Erythroblast (primary cell): Measurements from ENCODE around the gene RAB17.

ENCODE experiments used
- DNase-seq, 2 experiments: peaks; one replicate each; lab custom pipeline; 2025; lab: John Stamatoyannopoulos, UW
- GATA1 ChIP-seq: IDR thresholded peaks from 2 replicates; pipeline ENCODE4 v1.6.1; 2011; ENCODE audit warnings: low read depth, mild to moderate bottlenecking, control low read depth, low read length, moderate library complexity
- POLR2A ChIP-seq: IDR thresholded peaks from 2 replicates; pipeline ENCODE4 v1.6.1; 2011; ENCODE audit warnings: mild to moderate bottlenecking, low read length

RAB17 gene

DNA sequence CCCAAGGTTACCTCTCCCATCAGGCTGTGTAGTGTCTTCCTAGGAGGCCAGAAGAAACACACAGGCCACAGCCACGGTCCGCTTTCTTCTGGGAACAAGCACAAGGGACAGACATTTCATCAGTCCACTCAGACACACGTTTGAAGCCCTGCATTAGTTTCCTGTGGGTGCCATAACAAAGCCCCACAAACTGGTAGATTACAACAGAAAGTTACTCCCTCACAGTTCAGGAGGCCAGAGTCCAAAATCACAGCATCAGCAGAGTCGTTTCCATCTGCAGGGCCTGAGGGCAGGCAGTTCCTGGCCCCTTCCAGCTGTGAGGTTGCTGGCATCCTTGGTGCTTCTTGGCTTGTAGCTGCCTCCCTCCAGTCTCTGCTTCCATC is 32.9 kb downstream of the RAB17 start:
- no peak for TF ChIP-seq POLR2A
- TF ChIP-seq GATA1: no peak
- no peak for DNase-seq

DNA sequence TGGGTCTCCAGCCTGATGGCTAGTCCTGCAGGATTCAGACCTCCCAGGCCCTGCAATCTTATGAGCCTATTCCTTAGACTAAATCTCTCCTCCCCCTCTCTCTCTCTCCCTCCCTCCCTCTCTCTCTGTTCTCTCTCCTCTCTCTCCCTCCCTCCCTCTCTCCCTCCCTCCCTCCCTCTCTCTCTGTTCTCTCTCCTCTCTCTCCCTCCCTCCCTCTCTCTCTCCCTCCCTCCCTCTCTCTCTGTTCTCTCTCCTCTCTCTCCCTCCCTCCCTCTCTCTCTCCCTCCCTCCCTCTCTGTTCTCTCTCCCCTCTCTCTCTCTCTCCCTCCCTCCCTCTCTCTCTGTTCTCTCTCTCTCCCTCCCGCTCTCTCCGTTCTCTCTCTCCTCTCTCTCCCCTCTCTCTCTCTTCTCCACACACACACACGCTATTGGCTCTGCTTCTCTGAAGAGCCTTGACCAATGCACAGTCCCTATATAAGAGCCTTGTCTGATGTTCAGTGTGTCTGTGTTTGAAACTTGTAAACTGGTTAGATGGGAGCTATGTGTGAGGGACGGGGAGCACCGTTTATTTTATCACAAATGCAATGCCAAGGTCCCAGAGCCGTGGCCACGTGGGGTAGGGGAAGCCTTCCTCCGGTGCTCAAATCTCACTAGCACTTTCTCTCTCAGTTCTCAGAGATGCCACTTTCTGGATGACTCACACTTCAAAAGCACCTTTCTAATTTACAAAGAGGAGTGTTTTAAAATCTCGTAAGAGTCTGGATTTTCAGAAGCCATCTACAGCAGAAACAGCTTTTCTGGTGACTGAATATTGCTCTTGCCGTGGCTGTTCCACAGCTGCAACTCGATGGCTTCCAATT is 33.5 kb downstream of the RAB17 start:
- TF ChIP-seq GATA1: no peak
- no peak for TF ChIP-seq POLR2A
- no peak for DNase-seq

DNA sequence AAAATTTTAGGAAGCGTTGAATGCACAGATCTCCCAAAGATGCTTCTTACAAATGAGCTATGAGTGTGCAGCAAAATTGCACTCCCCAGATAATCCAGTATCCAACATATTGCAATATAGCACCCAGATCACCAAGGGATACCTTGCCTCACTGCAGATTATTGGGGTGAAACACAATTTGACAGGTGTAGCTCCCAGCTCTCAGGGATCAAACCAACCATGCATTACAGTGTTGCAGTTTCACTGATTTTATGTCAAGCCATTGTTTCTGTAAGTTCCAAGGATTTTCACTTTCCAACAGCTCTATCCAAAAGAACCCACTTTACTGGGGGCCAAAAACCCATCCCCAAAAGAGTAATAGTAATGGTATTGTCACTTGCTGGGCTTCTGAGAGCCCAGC is 35.0 kb downstream of the RAB17 start:
- no peak for TF ChIP-seq GATA1
- no peak for TF ChIP-seq POLR2A
- no peak for DNase-seq

DNA sequence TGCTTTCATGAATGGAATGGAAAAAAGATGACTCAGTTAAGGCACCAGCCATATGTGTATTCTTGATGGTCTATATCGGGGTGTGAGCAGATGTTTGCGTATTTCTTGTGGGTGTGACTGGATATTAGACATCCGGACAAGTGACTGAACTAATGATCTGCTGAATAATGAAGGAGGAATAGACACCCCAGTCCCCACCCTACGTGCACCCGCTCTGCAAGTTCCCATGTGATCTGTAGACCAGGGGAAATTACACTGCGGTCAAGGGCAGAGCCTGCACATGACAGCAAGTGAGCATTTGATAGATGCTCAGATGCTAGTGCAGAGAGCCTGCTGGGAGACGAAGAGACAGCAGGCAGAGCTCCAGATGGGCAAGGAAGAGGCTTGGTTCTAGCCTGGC is 36.6 kb downstream of the RAB17 start:
- TF ChIP-seq GATA1: no peak
- no peak for TF ChIP-seq POLR2A
- no peak for DNase-seq

DNA sequence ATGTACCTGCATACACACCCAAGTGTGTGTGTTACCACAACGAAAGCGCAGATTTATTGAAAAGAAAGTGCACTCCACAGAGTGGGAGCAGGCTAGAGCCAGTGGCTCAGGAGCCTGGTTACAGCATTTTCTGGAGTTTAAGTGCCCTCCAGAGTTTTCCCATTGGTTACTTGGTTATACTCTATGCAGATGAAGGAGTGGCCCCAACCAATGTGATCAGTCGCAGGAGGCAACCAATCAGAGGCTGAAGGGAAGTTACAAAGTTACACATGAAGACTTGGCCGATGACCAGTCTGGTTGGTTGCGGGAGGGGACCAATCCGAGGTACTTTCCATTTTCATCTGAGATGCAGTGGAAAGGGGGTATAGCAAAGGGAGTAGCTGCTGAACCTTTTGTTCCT is 37.6 kb downstream of the RAB17 start:
- TF ChIP-seq POLR2A (no peak), GATA1 (no peak)
- DNase-seq: no peak

DNA sequence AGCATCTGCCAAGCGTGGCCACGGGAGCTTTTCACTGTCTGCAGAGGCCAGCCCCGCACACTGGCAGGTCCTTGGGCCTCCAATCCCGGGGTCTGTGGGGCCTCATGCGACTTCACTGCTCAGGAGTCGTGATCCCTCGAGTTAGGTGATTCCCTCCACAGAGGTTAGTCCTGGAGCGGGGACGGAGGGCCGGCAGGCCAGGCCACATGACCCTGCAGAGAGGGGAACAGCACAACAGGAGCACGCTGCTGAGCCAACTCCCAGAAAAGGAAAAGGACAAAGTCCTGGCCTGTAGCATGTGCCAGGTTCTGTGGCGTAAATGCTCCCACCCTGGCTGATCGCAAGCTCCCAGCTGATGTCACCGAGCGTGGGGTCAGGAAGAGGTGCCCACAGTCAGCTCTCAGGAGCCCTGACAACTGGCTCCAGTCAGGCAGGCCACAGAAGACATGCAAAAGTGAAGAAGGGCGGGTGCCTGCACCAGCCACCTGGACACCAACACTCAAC is 39.4 kb downstream of the RAB17 start:
- no peak for DNase-seq
- TF ChIP-seq POLR2A: no peak

DNA sequence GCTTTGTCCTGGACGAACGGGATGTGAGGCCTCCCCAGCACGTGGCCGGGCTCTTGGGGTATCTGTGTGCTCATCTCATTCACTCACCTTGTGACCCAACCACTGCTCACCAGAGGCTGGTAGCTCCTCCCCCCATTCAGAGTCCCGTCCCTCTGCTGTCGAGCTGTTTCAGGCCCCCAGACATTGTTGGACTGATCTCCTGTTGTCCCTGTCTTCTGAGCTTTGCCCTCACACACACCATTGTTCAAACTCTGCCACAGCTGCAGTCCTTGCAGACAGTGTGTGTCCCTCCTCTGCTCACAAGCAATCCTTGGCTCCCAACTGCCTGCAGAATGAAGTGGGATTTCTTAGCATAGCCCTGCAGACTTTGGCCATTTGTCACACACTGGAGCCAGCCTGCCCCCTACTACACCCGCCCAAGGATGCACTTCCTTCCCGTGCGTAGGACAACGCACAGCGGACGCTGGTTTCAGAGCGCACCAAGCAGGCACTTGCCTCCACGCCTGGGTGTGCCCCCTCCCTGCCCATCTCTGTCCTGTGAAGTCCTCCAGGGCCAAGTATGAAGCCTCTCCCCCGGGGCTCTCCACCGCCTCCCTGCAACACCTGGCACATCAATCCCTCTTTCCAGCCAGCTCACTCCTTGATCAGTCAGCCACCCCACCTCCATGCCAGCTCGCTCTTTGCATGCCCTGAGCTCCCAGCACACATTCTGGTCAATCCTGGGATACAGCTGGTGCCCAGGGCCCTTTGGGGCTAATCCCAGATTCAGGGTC is 40.7 kb downstream of the RAB17 start:
- no peak for DNase-seq
- TF ChIP-seq POLR2A (no peak), GATA1 (no peak)

DNA sequence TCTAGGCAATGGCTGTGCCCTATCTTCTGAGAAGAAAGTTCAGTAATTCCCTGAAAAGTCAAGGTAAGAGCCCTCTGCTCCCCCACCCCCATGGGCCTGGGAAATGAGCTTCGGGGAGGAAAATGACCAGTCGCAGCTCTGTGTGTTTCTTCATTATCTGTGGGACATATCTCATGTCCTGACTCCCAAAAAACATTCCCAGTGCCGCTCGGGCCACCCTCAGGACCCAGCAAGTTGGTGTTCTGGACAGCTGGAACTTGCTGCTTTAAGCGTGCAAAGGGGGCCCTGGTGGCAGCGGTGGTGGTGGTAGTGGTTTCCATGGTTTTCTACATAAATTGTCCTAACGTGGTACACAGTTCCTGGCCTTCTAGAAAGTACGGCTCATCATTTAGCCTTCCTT is 41.3 kb downstream of the RAB17 start:
- DNase-seq: no peak
- no peak for TF ChIP-seq GATA1
- no peak for TF ChIP-seq POLR2A

DNA sequence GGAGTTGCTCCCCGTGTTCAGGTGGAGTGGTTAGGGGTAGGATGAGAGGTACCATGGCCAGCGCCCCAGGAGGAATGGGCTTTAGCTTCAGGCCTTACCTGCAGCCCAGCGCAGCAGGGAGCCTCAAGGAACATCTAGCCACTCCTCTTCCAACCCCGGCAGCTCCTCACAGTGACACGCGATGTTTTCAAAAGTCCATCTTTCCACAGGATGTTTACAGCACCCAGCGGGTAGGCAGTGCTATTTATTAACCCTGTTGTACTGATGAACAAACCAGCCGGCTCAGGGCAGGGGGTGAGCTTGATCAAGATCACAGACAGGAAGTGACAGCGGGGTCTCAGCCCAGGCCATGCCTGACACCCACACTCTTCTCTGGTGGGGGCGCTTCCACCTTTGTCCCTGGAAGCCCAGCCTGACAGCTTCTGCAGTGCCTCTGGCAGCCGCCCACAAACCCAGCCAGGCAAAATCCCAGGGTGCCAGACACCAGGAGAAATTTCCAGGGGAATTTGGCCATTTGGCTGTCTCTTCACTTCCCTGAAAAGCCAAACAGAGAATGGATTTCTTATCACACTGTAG is 42.6 kb downstream of the RAB17 start:
- TF ChIP-seq GATA1 (no peak), POLR2A (no peak)
- DNase-seq: no peak

DNA sequence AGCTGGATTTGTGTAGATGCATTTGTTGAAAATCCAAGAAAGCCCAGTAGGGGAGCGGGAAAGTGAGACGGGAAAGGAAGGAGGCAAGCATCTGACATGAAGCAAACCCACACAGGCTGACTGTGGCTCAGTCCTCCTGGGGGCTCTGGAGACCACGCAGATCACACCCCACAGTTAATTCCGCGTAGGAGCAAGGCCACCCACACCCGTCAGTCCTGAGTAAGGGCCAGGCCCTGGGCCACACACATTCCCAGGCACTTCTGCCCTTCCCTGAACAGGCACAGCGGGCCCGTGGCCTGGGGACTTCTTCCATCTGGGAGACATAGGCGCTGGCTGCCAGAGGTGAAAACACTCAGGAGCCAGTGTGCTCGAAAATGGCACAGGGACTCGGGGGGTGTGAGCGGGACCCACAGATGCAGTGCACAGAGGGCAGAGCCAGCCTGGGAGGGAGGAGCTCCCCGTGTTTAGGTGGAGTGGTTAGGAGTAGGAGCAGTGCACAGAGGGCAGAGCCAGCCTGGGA is 43.6 kb downstream of the RAB17 start:
- TF ChIP-seq GATA1 (no peak), POLR2A (no peak)
- no peak for DNase-seq

DNA sequence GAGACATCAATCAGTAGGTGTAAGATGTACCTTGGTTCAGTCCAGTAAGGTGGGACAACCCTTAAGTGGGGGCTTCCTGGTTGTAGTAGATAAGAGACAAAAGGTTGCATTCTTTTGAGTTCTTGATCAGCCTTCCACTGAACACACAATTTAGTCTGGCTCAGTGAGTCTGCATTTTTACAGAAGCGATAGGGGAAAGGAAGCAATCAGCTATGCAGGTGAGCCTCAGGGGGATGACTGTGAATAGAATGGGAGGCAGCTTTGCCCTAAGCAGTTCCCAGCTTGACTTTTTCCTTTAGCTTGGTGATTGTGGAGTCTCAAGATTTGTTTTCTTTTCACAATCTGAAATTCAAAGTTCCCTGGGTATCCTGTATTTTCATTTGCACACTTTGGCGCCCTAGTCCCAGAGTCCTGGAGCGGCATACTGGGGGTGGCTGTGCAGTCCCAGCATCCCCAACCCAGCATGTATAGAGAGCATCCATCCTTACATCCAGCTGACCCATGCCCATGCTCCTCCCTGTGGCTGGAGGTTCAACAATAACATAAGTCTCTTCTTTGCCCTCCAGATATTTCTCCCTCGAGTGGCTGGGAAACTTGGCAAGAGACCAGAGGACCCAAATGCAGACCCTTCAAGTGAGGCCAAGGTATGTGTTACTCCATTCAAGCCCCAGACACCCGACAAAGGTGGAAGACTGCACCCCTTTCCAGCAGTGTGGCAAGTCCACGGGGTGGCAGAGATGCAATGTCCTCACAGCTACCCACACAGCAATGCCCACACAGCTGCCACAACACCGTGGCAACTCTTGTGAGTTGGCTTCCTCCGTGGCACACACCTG is 44.3 kb downstream of the RAB17 start:
- no peak for TF ChIP-seq POLR2A
- no peak for TF ChIP-seq GATA1
- no peak for DNase-seq

DNA sequence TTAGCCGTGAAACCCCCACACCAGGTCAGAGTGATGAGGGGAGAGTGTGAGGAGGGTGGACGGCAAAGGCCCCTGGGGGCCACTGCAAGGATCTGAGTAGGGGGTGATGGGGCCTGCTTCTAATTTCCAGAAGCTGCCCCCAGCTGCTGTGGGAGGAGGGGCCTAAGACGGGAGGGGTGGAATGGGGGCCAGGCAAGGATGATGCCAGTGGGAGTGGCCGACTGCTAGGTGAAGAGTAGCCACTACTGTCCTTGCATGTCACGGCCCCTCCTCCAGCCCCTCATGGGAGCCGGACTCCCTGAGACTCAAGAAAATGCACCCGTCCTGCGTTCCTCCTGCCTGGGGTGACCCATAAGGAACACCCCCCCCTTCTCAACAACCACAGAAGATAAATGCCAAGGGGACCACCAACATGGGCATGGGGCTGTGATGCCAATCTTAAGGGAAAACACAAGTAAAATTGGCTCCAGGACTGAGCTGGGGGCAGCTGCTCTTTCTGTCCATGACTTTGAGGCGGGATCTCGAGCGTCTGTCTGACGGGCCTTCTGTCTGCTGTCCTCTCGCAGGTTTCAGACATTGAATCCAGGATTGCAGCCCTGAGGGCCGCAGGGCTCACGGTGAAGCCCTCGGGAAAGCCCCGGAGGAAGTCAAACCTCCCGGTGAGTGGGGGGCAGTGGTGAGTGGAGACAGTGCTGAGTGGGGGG is 48.4 kb downstream of the RAB17 start:
- no peak for DNase-seq
- TF ChIP-seq GATA1 (no peak), POLR2A (no peak)

DNA sequence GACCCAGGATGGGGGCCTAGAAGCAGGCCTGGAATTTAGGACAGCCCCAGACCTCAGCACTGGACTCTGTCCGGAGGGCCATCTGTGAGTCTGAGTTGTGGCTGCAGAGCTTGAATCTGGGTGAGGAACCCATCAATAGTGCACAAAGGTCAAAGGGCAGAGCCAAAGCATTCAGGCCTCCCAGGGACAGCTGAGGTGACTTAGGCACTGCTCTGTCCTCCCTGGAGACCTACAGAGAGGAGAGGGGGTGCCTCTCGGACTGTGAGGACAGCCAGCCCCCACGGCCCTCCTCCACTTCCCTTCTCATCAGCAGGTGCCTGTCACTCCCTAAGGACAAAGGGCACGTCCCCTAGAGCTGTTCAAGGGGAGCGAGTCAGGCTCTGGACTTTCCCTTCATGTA is 49.3 kb downstream of the RAB17 start:
- no peak for DNase-seq
- TF ChIP-seq POLR2A (no peak), GATA1 (no peak)
